HEK293T (cell line): Measurements from ENCODE around the gene IFIT3.

Experiments
- FOXA1 ChIP-seq: fragments of 450-650 bp; IDR thresholded peaks from 2 replicates; pipeline ENCODE4 v1.6.1; 2016; ENCODE audit warnings: mild to moderate bottlenecking
- FOXM1 ChIP-seq: fragments of 450-650 bp; IDR thresholded peaks from 2 replicates; pipeline ENCODE4 v1.6.1; 2017; ENCODE audit warnings: mild to moderate bottlenecking, borderline replicate concordance
- SUZ12 ChIP-seq: fragments of 450-650 bp; IDR thresholded peaks from 2 replicates; pipeline ENCODE4 v1.6.1; 2016; ENCODE audit warnings: mild to moderate bottlenecking

- TF ChIP-seq SUZ12 (no peak), FOXM1 (no peak), FOXA1 (no peak)
These were observed 46.0 kb upstream of the IFIT3 start for GRCh38 chr10:89281606-89282395.
